GM21447 (cell line): ENCODE results near the gene MEF2C.

ENCODE experiments used
- ATAC-seq: cut with Tn5 transposase; IDR thresholded peaks from one replicate; pipeline ENCODE4 v1.9.1; 2021; ENCODE audit not compliant: unreplicated experiment

MEF2C gene

GRCh38 chr5:88693071-88693932 is 189.7 kb downstream of the MEF2C start:
- no peak for ATAC-seq

GRCh38 chr5:88691945-88692868 is 190.8 kb downstream of the MEF2C start:
- ATAC-seq: no peak

GRCh38 chr5:88691230-88691582 is 191.8 kb downstream of the MEF2C start:
- no peak for ATAC-seq

- peak; percentile 86 for ATAC-seq
Observed at GRCh38 chr5:88690409-88691229, 192.4 kb downstream of the MEF2C start.

- no peak for ATAC-seq
Observed at GRCh38 chr5:88689668-88690408, 193.1 kb downstream of the MEF2C start.

- no peak for ATAC-seq
Observed at GRCh38 chr5:88688984-88689667, 193.9 kb downstream of the MEF2C start.

GRCh38 chr5:88688156-88688983 is 194.6 kb downstream of the MEF2C start:
- no peak for ATAC-seq

GRCh38 chr5:88687373-88687911 is 195.5 kb downstream of the MEF2C start:
- ATAC-seq: no peak

- no peak for ATAC-seq
Observed at GRCh38 chr5:88686726-88687125, 196.3 kb downstream of the MEF2C start.

- ATAC-seq: no peak
Observed at GRCh38 chr5:88685591-88686541, 197.1 kb downstream of the MEF2C start.

- ATAC-seq: no peak
Observed at GRCh38 chr5:88683506-88684135, 199.4 kb downstream of the MEF2C start.

- no peak for ATAC-seq
Observed at GRCh38 chr5:88682881-88683361, 200.1 kb downstream of the MEF2C start.

GRCh38 chr5:88682131-88682530 is 200.9 kb downstream of the MEF2C start:
- no peak for ATAC-seq

GRCh38 chr5:88681211-88681803 is 201.7 kb downstream of the MEF2C start:
- ATAC-seq: no peak

GRCh38 chr5:88680253-88681132 is 202.5 kb downstream of the MEF2C start:
- ATAC-seq: peak; percentile 60

- ATAC-seq: no peak
Observed at GRCh38 chr5:88679638-88680037, 203.3 kb downstream of the MEF2C start.
